ENCODE measurements around the gene CATSPERE.
"Not testable (repeated sequence)": the region's sequence is repeated elsewhere in the genome, so short reads cannot be mapped to it uniquely, and the experiment has no call there.

Gene CATSPERE

DNA sequence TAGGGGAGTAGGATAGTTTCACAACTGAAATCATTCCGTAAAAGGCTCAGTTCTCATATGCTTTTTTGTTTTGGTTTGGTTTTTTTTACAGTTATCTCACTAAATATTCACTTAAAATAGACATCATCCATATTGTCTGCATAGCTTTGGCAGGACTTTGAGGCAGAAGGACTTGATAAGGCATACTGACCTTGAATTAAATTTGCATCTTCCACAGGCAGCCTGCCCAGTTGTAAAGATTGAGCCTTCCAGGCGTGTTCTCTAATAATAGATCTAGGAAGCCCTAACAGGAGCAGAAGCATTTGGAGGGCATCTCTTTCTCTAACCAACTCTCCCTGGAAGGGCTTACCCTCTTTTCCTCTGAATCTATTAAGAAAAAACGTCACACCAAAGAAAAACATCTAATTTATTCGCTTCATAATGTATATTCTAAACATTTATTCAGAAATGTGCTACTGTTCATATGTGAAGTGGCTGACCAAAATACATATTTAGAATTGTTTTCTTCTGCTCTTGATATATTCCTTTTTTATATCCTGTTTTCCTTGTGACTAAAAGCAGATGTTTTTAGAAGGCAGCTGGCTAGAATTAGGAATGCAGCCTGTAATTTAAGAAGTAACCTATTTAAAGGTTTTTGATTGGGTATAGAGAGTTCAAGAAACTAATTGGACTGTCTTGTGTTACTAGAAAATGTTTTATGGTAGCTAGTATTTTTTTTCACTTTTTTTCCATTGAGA lies 212.0 kb downstream of the CATSPERE start:
- no peaks in the 10 kb centered on the region for H3K27me3 ChIP-seq (ENCODE audit: control insufficient read depth in 2 of 2, insufficient read depth in 2 of 2, low read length in 2 of 2)
- no peak overlapping the region for H3K9ac ChIP-seq (ENCODE audit: low read depth in 1 of 2, low read length in 2 of 2)
- H3K9me3 ChIP-seq (ENCODE audit: control insufficient read depth in 2 of 2, low read length in 2 of 2): no peaks in the 10 kb centered on the region
- peaks cover 0 to 3% of the 10 kb centered on the region in 2 donors for H3K36me3 ChIP-seq (ENCODE audit: control insufficient read depth in 2 of 2, insufficient read depth in 2 of 2, low read length in 2 of 2)
- no peak overlapping the region for H3K4me3 ChIP-seq (ENCODE audit: low read length in 2 of 2)
- H3K27ac ChIP-seq (ENCODE audit: low read depth in 2 of 2, low read length in 2 of 2): no peak overlapping the region
- H3K4me1 ChIP-seq (ENCODE audit: control insufficient read depth in 2 of 2, insufficient read depth in 2 of 2, low read length in 2 of 2): no peaks in the 10 kb centered on the region

- Histone ChIP-seq H3K9ac (ENCODE audit: low read depth in 1 of 2, low read length in 2 of 2) (no peak overlapping the region), H3K27me3 (ENCODE audit: control insufficient read depth in 2 of 2, insufficient read depth in 2 of 2, low read length in 2 of 2) (no peaks in the 10 kb centered on the region), H3K36me3 (ENCODE audit: control insufficient read depth in 2 of 2, insufficient read depth in 2 of 2, low read length in 2 of 2) (peaks cover 0 to 3% of the 10 kb centered on the region in 2 donors), H3K4me3 (ENCODE audit: low read length in 2 of 2) (no peak overlapping the region), H3K4me1 (ENCODE audit: control insufficient read depth in 2 of 2, insufficient read depth in 2 of 2, low read length in 2 of 2) (no peaks in the 10 kb centered on the region), H3K9me3 (ENCODE audit: control insufficient read depth in 2 of 2, low read length in 2 of 2) (no peaks in the 10 kb centered on the region), H3K27ac (ENCODE audit: low read depth in 2 of 2, low read length in 2 of 2) (no peak overlapping the region)
These were observed 213.4 kb downstream of the CATSPERE start for GRCh38 chr1:244674446-244674845.

- H3K27ac ChIP-seq (ENCODE audit: low read depth in 2 of 2, low read length in 2 of 2): no peak overlapping the region
- H3K4me1 ChIP-seq (ENCODE audit: control insufficient read depth in 2 of 2, insufficient read depth in 2 of 2, low read length in 2 of 2): no peaks in the 10 kb centered on the region
- no peaks in the 10 kb centered on the region for H3K9me3 ChIP-seq (ENCODE audit: control insufficient read depth in 2 of 2, low read length in 2 of 2)
- H3K9ac ChIP-seq (ENCODE audit: low read depth in 1 of 2, low read length in 2 of 2): no peak overlapping the region
- no peaks in the 10 kb centered on the region for H3K36me3 ChIP-seq (ENCODE audit: control insufficient read depth in 2 of 2, insufficient read depth in 2 of 2, low read length in 2 of 2)
- H3K27me3 ChIP-seq (ENCODE audit: control insufficient read depth in 2 of 2, insufficient read depth in 2 of 2, low read length in 2 of 2): no peaks in the 10 kb centered on the region
- H3K4me3 ChIP-seq (ENCODE audit: low read length in 2 of 2): no peak overlapping the region
These were observed 214.1 kb downstream of the CATSPERE start for GRCh38 chr1:244675167-244675566.

DNA sequence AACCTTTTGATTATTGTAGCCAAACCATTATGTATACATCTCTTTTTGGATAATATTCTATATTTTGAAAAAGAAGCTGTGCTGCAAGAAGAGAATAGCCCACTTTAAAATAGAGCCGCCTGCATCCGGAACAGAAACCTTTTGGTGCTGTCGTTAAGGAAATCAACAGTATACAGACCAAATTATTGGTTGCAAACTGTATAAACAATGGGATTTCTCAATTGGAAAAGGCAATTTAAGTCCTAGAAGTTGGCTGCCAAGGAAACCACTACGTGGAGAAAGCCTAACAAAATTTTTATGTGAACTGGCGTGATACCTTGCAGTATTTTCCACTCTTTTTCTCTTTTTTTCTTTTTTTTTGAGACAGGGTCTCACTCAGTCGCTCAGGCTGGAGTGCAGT lies 217.6 kb downstream of the CATSPERE start:
- H3K9me3 ChIP-seq (ENCODE audit: control insufficient read depth in 2 of 2, low read length in 2 of 2): no peaks in the 10 kb centered on the region
- peaks cover 0 to 5% of the 10 kb centered on the region in 2 donors for H3K36me3 ChIP-seq (ENCODE audit: control insufficient read depth in 2 of 2, insufficient read depth in 2 of 2, low read length in 2 of 2)
- no peaks in the 10 kb centered on the region for H3K27me3 ChIP-seq (ENCODE audit: control insufficient read depth in 2 of 2, insufficient read depth in 2 of 2, low read length in 2 of 2)
- H3K4me1 ChIP-seq (ENCODE audit: control insufficient read depth in 2 of 2, insufficient read depth in 2 of 2, low read length in 2 of 2): no peaks in the 10 kb centered on the region
- no peak overlapping the region for H3K9ac ChIP-seq (ENCODE audit: low read depth in 1 of 2, low read length in 2 of 2)
- H3K27ac ChIP-seq (ENCODE audit: low read depth in 2 of 2, low read length in 2 of 2): no peak overlapping the region
- H3K4me3 ChIP-seq (ENCODE audit: low read length in 2 of 2): no peak overlapping the region

- no peak overlapping the region for H3K9ac ChIP-seq (ENCODE audit: low read depth in 1 of 2, low read length in 2 of 2)
These were observed 219.6 kb downstream of the CATSPERE start for GRCh38 chr1:244680667-244681066.

GRCh38 chr1:244682087-244682486 lies 221.0 kb downstream of the CATSPERE start:
- H3K9ac ChIP-seq (ENCODE audit: low read depth in 1 of 2, low read length in 2 of 2); H3K9me3 ChIP-seq (ENCODE audit: control insufficient read depth in 2 of 2, low read length in 2 of 2); H3K4me3 ChIP-seq (ENCODE audit: low read length in 2 of 2); H3K27ac ChIP-seq (ENCODE audit: low read depth in 2 of 2, low read length in 2 of 2); H3K4me1 ChIP-seq (ENCODE audit: control insufficient read depth in 2 of 2, insufficient read depth in 2 of 2, low read length in 2 of 2); H3K27me3 ChIP-seq (ENCODE audit: control insufficient read depth in 2 of 2, insufficient read depth in 2 of 2, low read length in 2 of 2); H3K36me3 ChIP-seq (ENCODE audit: control insufficient read depth in 2 of 2, insufficient read depth in 2 of 2, low read length in 2 of 2): not testable (repeated sequence)

More at GRCh38 chr1:244680667-244681066, 219.6 kb downstream of the CATSPERE start:
- Histone ChIP-seq H3K36me3 (ENCODE audit: control insufficient read depth in 2 of 2, insufficient read depth in 2 of 2, low read length in 2 of 2) (peaks cover 0 to 5% of the 10 kb centered on the region in 2 donors), H3K27ac (ENCODE audit: low read depth in 2 of 2, low read length in 2 of 2) (no peak overlapping the region), H3K4me3 (ENCODE audit: low read length in 2 of 2) (no peak overlapping the region), H3K27me3 (ENCODE audit: control insufficient read depth in 2 of 2, insufficient read depth in 2 of 2, low read length in 2 of 2) (no peaks in the 10 kb centered on the region), H3K9me3 (ENCODE audit: control insufficient read depth in 2 of 2, low read length in 2 of 2) (no peaks in the 10 kb centered on the region), H3K4me1 (ENCODE audit: control insufficient read depth in 2 of 2, insufficient read depth in 2 of 2, low read length in 2 of 2) (no peaks in the 10 kb centered on the region)
